BJ (cell line): ENCODE measurements around the gene KCNJ6. TPM values are rescaled to one million over a fixed set of nuclear protein-coding genes. Genes with fewer than 3 reads are reported as not detected.

Source experiments
- CTCF ChIA-PET: fragments of 350-600 bp; formaldehyde crosslinking; extraction: SDS; loops from one replicate; lab custom pipeline; 2021; ENCODE audit warnings: antibody characterized with exemption, inconsistent platforms; lab: Yijun Ruan, JAX
- POLR2A ChIA-PET: fragments of 300-600 bp; sonication (Branson Sonifier 250); formaldehyde crosslinking; extraction: SDS; loops from one replicate; lab custom pipeline; 2021; ENCODE audit warnings: antibody characterized with exemption; lab: Charles Lee
- DNase-seq: peaks from one replicate; pipeline ENCODE4 v3.0.0-alpha.2; 2011; ENCODE audit warnings: low read depth
- H3K27me3 ChIP-seq: 2 replicates; pipeline ENCODE4 v1.6.0; 2011; ENCODE audit warnings: low read length; ENCODE audit not compliant: control insufficient read depth, insufficient read depth
- H3K36me3 ChIP-seq: 2 replicates; pipeline ENCODE4 v1.5.1; 2011; ENCODE audit warnings: low read length; ENCODE audit not compliant: control insufficient read depth, insufficient read depth
- H3K4me3 ChIP-seq: 2 replicates; pipeline ENCODE4 v1.5.1; 2011; ENCODE audit warnings: low read depth, mild to moderate bottlenecking, control low read depth, low read length
- polyA plus RNA-seq: library from polyadenylated mRNA; depleted of rRNA; stranded (reverse); fragments of >200 nt; gene quantifications from 2 replicates; pipeline ENCODE4 v1.2.3, GENCODE V29; 2011
- TF ChIP-seq, protein P1 (sequence below): IDR thresholded peaks from 2 replicates; pipeline ENCODE4 v1.5.1; 2011; ENCODE audit warnings: low read depth, mild to moderate bottlenecking, control low read depth, inconsistent platforms, low read length, moderate library complexity; ENCODE audit not compliant: insufficient read depth

KCNJ6 gene
- polyA plus RNA-seq, 1 experiment, result 0.01 TPM

DNA sequence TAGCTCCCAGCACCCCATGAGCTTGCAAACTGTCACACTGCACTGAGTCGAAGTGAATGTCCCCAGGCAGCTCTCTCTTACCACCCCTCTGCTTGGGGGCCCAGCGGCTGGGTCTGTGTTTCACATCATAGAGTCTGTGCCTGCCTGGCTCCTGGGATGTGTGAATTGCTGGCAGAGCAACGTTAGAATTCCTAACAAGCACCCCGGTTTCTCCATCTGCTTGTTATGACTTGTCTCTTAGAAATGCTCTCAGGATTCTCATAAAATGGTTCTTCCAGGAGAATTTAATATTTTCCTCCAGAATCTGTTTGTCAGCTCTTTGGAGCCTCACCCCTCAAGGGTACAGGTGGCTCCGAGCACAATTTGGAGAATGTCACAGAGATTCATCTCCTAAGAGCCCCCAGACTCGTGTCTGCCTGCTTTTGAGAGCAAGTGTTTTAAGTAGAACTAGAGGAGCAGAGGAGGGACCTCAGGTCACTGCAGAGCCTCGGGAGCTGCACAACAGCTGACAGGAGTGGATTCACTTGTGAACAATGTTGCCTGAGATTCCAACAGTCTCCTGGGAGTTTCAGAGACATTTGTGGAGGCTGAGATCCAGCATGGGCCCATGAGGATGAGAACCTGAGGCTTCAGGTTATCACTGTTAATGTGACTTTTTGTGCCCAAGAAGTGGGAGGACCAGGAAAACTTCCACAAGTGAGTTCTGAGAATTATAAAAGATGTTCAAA is 131.5 kb downstream of the KCNJ6 start:
- H3K36me3 ChIP-seq, result no peaks in the 10 kb centered on the region
- DNase-seq, result no peak
- ChIA-PET CTCF (interaction anchor here (1.0 to 1.5 kb wide), 3 partner anchors 25 to 568 kb away, joined by 3 read pairs; no protein-coding TSS in a partner anchor), POLR2A (interaction anchor here (0.6 kb wide), 1 partner anchor 567 kb away, joined by 3 read pairs; no protein-coding TSS in a partner anchor)
- no peaks in the 10 kb centered on the region for H3K27me3 ChIP-seq
- TF ChIP-seq, protein P1, sequence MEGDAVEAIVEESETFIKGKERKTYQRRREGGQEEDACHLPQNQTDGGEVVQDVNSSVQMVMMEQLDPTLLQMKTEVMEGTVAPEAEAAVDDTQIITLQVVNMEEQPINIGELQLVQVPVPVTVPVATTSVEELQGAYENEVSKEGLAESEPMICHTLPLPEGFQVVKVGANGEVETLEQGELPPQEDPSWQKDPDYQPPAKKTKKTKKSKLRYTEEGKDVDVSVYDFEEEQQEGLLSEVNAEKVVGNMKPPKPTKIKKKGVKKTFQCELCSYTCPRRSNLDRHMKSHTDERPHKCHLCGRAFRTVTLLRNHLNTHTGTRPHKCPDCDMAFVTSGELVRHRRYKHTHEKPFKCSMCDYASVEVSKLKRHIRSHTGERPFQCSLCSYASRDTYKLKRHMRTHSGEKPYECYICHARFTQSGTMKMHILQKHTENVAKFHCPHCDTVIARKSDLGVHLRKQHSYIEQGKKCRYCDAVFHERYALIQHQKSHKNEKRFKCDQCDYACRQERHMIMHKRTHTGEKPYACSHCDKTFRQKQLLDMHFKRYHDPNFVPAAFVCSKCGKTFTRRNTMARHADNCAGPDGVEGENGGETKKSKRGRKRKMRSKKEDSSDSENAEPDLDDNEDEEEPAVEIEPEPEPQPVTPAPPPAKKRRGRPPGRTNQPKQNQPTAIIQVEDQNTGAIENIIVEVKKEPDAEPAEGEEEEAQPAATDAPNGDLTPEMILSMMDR, result no peak
- no peak overlapping the region for H3K4me3 ChIP-seq

DNA sequence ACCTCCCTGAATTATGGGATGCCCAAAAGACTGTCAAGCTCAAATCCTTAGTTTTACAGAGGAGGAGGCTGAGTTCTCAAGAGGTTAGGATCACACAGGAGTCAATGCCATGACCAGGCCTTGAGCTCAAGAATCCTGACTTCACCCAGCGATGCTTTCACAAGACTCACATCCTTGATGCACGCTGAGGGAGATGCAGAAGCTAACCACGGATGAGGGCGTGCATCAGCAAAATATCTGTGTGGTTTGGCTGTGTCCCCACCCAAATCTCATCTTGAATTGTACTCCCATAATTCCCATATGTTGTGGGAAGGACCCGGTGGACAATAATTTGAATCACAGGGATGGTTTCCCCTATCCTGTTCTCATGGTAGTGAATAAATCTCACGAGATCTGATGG is 133.2 kb downstream of the KCNJ6 start:
- POLR2A ChIA-PET, result no interaction called here
- CTCF ChIA-PET, result no interaction called here
- Histone ChIP-seq H3K27me3 (peaks cover 2% of the 10 kb centered on the region), H3K4me3 (no peak overlapping the region), H3K36me3 (no peaks in the 10 kb centered on the region)
- DNase-seq, result no peak
- TF ChIP-seq, protein P1, result no peak

DNA sequence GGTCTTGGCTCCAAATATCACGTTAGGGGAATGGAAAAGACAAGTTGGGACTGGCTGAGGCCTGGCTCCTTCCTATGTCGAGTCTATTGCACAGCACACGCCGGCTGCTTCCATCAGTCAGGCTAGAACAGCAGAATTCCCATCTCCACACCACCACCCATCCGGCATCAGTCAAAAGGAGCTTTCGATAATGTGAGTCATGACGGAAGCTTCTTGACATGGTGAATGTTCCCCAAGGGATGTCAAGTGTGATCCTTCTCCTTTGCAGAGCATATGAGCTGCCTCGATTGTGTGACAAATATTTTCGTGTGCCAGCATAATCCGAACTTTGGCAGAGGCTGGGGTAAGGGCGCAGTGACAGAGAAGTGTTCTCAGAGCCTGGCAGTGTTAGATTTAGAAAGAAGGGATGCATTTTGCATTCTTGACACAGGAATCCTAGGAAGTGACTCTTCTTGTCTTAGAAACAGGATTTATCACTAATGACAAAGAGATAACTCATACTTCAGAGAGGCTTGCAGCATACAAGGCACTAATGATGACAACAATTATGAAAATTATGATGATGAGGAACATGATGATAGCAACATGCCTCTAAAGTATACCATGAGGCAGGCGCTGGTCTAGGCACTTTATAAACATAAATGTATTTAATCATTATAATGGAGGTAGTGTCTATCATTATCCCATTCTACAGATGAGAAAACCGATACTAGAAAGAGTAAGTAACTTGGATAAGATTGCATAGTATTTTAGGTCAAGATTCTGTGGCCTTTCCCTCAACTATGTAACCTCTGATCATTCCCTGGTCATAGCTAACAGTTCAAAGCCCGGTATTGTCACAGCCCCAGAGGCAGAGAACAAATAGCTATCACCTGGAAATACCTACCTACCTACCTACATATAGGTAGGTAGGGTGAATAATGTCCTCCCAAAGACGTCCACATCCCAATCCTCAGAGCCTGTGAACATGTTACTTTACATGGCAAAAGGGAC is 135.0 kb downstream of the KCNJ6 start:
- Histone ChIP-seq H3K27me3 (peaks cover 5% of the 10 kb centered on the region), H3K4me3 (no peak overlapping the region), H3K36me3 (no peaks in the 10 kb centered on the region)
- DNase-seq, result no peak
- TF ChIP-seq, protein P1, result no peak
- ChIA-PET CTCF (no interaction called here), POLR2A (no interaction called here)

DNA sequence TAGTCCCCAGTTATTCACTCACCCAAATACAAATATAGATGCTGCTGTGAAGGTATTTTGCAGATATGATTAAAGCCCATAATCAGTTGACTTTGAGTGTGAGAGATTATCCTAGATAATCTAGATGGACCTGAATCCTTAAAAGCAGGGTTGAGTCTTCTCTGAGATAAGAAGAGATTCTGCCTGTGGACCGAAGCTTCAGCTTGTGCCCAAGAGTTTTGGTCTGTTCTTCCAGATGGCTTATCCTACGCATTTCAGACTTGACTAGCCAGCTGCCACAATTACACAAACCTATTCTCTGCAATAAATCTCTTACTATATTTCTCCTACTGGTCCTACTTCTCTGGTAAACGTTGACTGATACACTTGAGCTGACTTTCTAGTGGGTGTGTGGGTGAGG is 145.1 kb downstream of the KCNJ6 start:
- TF ChIP-seq, protein P1, result no peak
- ChIA-PET CTCF (interaction anchor here (1.2 to 2.3 kb wide), 2 partner anchors 12 to 71 kb away, joined by 3 to 10 read pairs; no protein-coding TSS in a partner anchor), POLR2A (no interaction called here)
- Histone ChIP-seq H3K36me3 (no peaks in the 10 kb centered on the region), H3K27me3 (no peaks in the 10 kb centered on the region; the same call in 1 of the 2 replicates), H3K4me3 (no peak overlapping the region)
- DNase-seq, result no peak

DNA sequence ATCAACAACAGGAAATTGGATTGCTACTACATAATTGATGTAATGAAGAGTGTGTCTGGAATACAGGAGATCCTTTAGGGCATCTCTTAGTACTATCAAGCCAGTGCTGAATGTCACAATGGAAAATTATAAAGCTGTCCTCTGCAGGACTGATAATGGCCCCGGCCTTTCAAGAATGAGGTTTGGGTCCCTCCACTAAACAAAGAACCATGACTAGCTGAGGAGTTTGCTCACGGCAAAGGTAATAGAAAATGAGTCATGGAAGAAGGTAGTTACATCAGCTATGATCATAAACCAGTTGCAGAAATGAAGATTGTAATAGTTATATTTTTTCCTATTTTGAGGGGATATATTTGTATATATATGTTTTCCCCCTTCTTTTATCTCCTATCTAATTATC is 145.8 kb downstream of the KCNJ6 start:
- TF ChIP-seq, protein P1, result no peak
- H3K4me3 ChIP-seq, result no peak overlapping the region
- no peaks in the 10 kb centered on the region; the same call in 1 of the 2 replicates for H3K27me3 ChIP-seq
- no peak for DNase-seq
- ChIA-PET POLR2A (no interaction called here), CTCF (interaction anchor here (0.6 to 1.2 kb wide), 2 partner anchors 12 to 70 kb away, joined by 3 read pairs; no protein-coding TSS in a partner anchor)
- no peaks in the 10 kb centered on the region for H3K36me3 ChIP-seq
